ENCODE data around the gene PTPRC.

GRCh38 chr1:198780376-198780775, 141.5 kb downstream of the PTPRC start:
- TF ChIP-seq CTCF (IDR thresholded peaks at IDR 0.05) (no peak), POLR2AphosphoS5 (IDR thresholded peaks at IDR 0.05; ENCODE audit: low read depth, low read length) (no peak)
